Endothelial cell (in vitro differentiated cells): ENCODE results near the gene S100A8. TPM values are rescaled to one million over a fixed set of nuclear protein-coding genes. Genes with fewer than 3 reads are reported as not detected.

ENCODE experiments used
- DNase-seq: peaks from one replicate; pipeline ENCODE4 v3.0.0; 2021; ENCODE audit warnings: low spot score
- H3K27ac Mint-ChIP-seq: one replicate; pipeline ENCODE4 v1.8.0; 2021; ENCODE audit warnings: mixed read lengths, inconsistent platforms; ENCODE audit not compliant: unreplicated experiment
- H3K27me3 Mint-ChIP-seq: one replicate; pipeline ENCODE4 v1.8.0; 2021; ENCODE audit warnings: mild to moderate bottlenecking, moderate library complexity, mixed read lengths, inconsistent platforms; ENCODE audit not compliant: unreplicated experiment
- H3K36me3 Mint-ChIP-seq: one replicate; pipeline ENCODE4 v1.8.0; 2021; ENCODE audit warnings: mild to moderate bottlenecking, low read depth, mixed read lengths, inconsistent platforms; ENCODE audit not compliant: unreplicated experiment
- H3K4me1 Mint-ChIP-seq: one replicate; pipeline ENCODE4 v1.8.0; 2021; ENCODE audit warnings: mild to moderate bottlenecking, mixed read lengths, inconsistent platforms; ENCODE audit not compliant: unreplicated experiment
- H3K4me3 Mint-ChIP-seq: one replicate; pipeline ENCODE4 v1.8.0; 2021; ENCODE audit warnings: mild to moderate bottlenecking, mixed read lengths, inconsistent platforms; ENCODE audit not compliant: unreplicated experiment
- H3K9me3 Mint-ChIP-seq: one replicate; pipeline ENCODE4 v1.8.0; 2021; ENCODE audit warnings: mixed read lengths, inconsistent platforms; ENCODE audit not compliant: unreplicated experiment
- long read RNA-seq: library from polyadenylated mRNA; unstranded; transcript quantifications from one replicate; pipeline ENCODE4 v2.0.0, GENCODE V29; 2020; ENCODE audit not compliant: unreplicated experiment
- total RNA-seq: library from RNA; stranded (reverse); fragmentation: NEBNext Ultra II Directional; extraction: Animal tissue kit (Norgen Biotek cat#: 25700); gene quantifications from one replicate; pipeline ENCODE4 v1.2.1, GENCODE V29; 2021; ENCODE audit not compliant: unreplicated experiment
- TF ChIP-seq, protein P1 (sequence below): fragments of 200-600 bp; sonication (generic); IDR thresholded peaks from one replicate; pipeline ENCODE4 v1.5.0; 2021; ENCODE audit warnings: antibody characterized with exemption; ENCODE audit not compliant: unreplicated experiment

S100A8 gene
- total RNA-seq, result not detected
- long read RNA-seq, result 0 reads

DNA sequence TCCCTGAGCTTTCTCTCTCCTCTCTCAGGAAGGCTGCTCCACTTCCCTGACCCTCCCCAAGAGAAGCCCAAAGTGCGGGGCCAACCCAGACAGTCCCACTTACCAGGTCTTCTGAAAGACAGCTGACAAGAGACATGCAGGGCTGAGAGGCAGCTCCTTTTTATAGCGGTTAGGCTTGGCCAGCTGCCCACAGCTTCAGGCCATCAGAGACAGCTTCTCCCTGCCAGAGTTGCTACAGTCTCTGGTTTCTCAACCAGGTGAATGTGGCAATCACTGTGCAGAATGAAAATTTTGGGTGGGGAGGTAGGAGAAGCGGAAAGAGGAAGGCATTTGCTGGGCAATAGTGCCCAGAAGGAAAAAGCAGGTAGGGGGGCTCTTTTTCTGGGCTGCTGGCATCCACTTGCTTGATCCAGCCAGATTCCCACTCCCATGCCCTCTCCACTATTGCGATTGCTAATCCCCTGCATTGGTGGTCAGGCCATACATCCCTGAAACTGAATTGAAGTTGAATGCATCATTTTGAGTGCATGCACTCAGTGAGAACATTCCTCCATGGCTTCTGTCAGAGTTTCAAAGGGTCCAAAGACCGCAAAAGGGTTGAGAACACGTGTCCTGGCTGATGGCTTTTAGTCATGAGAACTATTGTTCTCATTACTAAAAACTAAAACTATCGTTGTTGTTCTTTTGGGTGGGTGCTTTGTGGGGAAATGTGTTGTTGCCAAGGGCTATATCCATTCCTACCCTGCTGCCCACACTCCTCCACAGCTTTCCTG lies at the start of gene S100A8:
S100A8 (minus strand) TSS at position 136 of the 773 bp plus-strand sequence. CDS start 538 bp downstream, outside the sequence.
- Mint-ChIP-seq H3K9me3 (no peaks in the 10 kb centered on the region), H3K4me3 (no peak within 1 kb of the TSS), H3K27me3 (peaks cover 1% of the 10 kb centered on the region), H3K36me3 (no peaks in the 10 kb centered on the region), H3K27ac (no peak within 1 kb of the TSS), H3K4me1 (no peaks in the 10 kb centered on the region)
- TF ChIP-seq, protein P1, sequence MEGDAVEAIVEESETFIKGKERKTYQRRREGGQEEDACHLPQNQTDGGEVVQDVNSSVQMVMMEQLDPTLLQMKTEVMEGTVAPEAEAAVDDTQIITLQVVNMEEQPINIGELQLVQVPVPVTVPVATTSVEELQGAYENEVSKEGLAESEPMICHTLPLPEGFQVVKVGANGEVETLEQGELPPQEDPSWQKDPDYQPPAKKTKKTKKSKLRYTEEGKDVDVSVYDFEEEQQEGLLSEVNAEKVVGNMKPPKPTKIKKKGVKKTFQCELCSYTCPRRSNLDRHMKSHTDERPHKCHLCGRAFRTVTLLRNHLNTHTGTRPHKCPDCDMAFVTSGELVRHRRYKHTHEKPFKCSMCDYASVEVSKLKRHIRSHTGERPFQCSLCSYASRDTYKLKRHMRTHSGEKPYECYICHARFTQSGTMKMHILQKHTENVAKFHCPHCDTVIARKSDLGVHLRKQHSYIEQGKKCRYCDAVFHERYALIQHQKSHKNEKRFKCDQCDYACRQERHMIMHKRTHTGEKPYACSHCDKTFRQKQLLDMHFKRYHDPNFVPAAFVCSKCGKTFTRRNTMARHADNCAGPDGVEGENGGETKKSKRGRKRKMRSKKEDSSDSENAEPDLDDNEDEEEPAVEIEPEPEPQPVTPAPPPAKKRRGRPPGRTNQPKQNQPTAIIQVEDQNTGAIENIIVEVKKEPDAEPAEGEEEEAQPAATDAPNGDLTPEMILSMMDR, result no peak
- DNase-seq, result no peak

DNA sequence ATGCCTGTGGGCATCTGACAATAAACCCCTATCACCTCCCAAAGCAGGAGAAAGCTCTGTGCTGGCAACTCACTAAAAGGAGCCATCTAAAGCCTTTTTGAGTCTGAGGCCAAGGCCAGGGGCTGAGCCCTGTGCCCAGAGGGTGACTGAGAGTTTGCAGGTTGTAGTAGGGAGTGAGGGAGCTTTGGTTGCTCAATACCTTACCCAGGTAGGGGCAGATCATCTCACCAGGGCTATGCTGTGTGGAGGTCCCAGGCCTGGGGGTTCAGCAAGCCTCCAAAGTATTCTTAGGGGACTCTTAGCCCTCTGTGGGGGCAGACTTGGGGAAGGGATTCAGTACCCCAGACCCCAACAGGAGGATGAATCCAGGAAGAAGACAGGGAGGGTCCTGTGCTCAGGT lies 48.4 kb upstream of the S100A8 start:
- Mint-ChIP-seq H3K27ac (no peak overlapping the region), H3K27me3 (peaks cover 2% of the 10 kb centered on the region), H3K9me3 (no peaks in the 10 kb centered on the region), H3K4me1 (no peaks in the 10 kb centered on the region), H3K36me3 (no peaks in the 10 kb centered on the region), H3K4me3 (no peak overlapping the region)
- TF ChIP-seq, protein P1, result no peak
- no peak for DNase-seq

DNA sequence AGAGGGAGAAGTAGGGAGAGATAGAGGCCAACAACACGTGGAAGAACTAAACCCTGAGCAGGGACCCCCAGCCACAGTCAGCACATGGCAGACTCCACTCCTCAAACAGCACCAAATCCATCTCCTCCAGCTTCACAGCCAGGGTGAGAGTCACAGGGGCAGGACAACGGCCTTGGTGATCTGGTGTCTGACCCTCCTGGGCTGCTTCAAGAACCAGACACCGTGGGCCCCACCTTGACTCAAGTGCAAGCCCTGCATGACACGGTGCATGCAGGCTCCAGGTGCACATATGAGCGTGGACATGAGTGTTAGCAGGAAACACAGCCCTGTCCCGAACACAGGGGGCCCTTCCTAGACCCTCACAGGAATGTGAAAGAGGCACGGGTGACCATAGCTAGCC lies 47.7 kb upstream of the S100A8 start:
- H3K36me3 Mint-ChIP-seq, result no peaks in the 10 kb centered on the region
- no peak for DNase-seq
- H3K27me3 Mint-ChIP-seq, result peaks cover 4% of the 10 kb centered on the region
- no peak overlapping the region for H3K4me3 Mint-ChIP-seq
- H3K9me3 Mint-ChIP-seq, result no peaks in the 10 kb centered on the region
- no peaks in the 10 kb centered on the region for H3K4me1 Mint-ChIP-seq
- TF ChIP-seq, protein P1, result no peak
- no peak overlapping the region for H3K27ac Mint-ChIP-seq

DNA sequence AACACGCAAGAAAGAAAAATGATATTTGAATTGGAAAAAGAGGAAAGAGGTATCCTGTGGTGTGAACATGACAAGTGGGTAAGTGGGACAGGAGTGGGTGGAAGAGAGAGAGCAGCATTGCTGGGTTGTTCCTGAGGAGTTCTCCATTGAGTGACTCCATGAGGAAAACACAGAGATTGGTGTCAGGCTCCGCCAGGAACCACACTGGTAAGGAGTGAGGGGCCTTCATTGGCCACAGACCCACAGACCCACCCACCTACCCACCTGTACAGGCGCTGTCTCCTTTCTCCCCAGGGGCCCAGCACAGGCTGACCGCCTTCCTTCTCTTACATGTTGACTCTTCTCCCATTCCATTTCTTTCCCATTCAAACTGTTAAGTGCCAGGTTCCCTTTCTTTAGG lies 46.4 kb upstream of the S100A8 start:
- H3K27ac Mint-ChIP-seq, result no peak overlapping the region
- TF ChIP-seq, protein P1, result no peak
- DNase-seq, result no peak
- no peaks in the 10 kb centered on the region for H3K36me3 Mint-ChIP-seq
- H3K9me3 Mint-ChIP-seq, result no peaks in the 10 kb centered on the region
- H3K4me1 Mint-ChIP-seq, result no peaks in the 10 kb centered on the region
- H3K4me3 Mint-ChIP-seq, result no peak overlapping the region
- peaks cover 4% of the 10 kb centered on the region for H3K27me3 Mint-ChIP-seq

DNA sequence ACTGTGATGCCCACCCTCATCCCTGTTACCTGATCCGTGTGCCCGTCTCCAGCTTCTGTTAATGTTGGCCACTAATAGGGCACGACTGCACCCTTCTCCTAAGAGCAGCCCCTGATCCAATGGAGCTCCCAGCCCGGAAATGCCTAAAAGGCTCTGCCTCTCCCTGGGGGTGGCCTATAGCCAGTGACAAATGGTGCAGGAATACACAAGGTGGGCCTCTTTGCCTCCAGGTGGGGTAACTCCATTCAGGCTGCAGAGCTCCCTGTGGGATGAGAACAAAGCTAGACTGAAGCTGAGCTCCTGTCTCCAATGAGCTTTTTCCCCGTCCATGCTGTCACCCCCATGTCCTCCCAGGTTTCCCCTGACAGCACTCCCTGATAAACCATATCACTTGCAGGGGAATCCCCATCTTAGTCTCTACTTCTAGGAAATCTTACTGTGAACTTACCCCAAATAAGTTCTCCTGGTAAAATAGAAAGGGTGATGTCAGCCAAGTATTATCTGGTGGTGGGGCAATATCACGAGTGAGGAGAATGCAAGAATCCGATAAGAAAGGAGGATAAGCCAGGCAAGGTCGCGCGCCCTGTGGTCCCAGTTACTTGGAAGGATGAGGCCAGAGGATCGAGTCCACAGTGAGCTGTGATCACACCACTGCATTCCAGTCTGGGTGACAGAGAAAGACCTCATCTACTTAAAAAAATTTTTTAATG lies 44.0 kb upstream of the S100A8 start:
- H3K4me1 Mint-ChIP-seq, result no peaks in the 10 kb centered on the region
- no peak for DNase-seq
- H3K36me3 Mint-ChIP-seq, result no peaks in the 10 kb centered on the region
- H3K27me3 Mint-ChIP-seq, result peaks cover 5% of the 10 kb centered on the region
- TF ChIP-seq, protein P1, result no peak
- no peak overlapping the region for H3K27ac Mint-ChIP-seq
- no peaks in the 10 kb centered on the region for H3K9me3 Mint-ChIP-seq
- no peak overlapping the region for H3K4me3 Mint-ChIP-seq
